ENCODE results near the gene PLSCR4.
"Not testable (repeated sequence)": the region's sequence is repeated elsewhere in the genome, so short reads cannot be mapped to it uniquely, and the experiment has no call there.

Gene PLSCR4, protein sequence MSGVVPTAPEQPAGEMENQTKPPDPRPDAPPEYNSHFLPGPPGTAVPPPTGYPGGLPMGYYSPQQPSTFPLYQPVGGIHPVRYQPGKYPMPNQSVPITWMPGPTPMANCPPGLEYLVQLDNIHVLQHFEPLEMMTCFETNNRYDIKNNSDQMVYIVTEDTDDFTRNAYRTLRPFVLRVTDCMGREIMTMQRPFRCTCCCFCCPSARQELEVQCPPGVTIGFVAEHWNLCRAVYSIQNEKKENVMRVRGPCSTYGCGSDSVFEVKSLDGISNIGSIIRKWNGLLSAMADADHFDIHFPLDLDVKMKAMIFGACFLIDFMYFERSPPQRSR

GRCh38 chr3:146250449-146251382 lies at the start of gene PLSCR4:
PLSCR4 (minus strand) TSS chr3:146251105; CDS start chr3:146222071, 29,034 bp downstream.
- no peak for DNase-seq (ENCODE audit: low read depth, low spot score)

- DNase-seq (ENCODE audit: low read depth, low spot score), result not testable (repeated sequence)
Observed at GRCh38 chr3:146293401-146293800, 42.5 kb upstream of the PLSCR4 start.

GRCh38 chr3:146283781-146284445 lies 33.0 kb upstream of the PLSCR4 start:
- no peak for DNase-seq (ENCODE audit: low read depth, low spot score)

DNA sequence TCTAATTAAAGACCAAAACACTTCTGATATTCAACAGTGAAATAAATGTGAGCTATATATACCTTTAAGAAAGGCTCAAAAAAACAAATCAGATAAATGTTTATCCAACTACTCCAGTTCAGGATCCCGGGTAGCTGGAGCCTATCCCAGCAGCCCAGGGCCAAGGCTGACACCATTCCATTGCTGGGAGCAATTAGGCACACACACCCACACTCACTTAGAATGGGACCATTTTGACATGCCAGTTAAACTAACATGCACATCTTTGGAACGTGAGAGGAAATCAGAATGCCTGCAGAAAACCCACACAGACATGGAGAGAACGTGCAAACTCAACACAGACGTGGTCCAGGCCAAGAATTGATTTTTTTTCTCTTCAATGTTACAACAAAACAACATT lies 30.0 kb upstream of the PLSCR4 start:
- no peak for DNase-seq (ENCODE audit: low read depth, low spot score)

GRCh38 chr3:146279951-146280350 lies 29.0 kb upstream of the PLSCR4 start:
- DNase-seq (ENCODE audit: low read depth, low spot score), result no peak

GRCh38 chr3:146279013-146279412 lies 28.1 kb upstream of the PLSCR4 start:
- no peak for DNase-seq (ENCODE audit: low read depth, low spot score)

DNA sequence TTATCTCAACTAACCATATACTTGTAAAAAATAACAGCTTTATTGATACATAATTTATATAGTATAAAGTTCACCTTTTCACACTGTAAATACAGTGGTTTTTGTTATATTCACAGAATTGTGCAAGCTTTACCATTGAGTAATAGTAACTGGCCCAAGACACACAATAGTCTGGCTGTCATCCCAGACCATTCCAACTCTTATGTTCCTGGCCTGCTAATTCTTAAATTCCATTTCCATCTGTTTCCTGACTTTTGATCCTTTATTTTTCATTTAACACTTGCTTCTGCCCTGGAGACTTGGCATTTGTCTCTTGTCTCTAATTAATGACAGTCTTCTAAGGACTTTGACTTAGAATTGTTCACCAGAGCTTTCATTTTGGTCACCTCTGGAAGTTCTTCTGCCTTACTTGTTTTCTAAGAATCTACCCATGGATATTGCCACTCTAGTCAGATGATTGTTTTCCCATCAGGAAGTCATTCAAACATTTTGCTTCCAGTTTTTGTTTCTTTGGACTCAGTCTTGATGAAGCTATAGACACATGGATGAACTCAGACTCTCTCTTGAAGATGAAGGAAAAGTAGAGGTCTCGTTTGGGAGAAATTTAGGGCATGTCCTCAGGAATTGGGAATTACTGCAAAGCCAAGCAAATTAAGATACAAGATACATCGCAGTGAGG lies 27.2 kb upstream of the PLSCR4 start:
- DNase-seq (ENCODE audit: low read depth, low spot score), result peak; percentile 34

DNA sequence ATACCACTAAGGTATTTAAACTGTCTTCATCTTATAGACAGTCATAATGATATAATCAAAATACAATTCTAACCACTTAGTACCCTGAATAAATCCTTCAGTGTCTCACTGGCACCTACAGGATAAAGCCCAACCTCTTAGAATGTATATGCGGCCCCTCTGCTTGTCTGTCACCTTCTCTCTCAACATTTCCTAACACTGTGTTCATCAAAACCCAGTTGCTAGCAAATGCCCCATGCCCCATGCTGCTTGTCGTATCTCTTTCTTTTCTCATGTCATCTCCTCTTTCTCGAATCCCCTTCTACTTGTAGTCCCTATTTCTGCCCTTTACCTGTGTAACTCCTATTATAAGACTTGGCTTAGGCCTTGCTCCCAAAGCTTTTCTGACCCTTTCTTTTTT lies 24.6 kb upstream of the PLSCR4 start:
- DNase-seq (ENCODE audit: low read depth, low spot score), result no peak

DNA sequence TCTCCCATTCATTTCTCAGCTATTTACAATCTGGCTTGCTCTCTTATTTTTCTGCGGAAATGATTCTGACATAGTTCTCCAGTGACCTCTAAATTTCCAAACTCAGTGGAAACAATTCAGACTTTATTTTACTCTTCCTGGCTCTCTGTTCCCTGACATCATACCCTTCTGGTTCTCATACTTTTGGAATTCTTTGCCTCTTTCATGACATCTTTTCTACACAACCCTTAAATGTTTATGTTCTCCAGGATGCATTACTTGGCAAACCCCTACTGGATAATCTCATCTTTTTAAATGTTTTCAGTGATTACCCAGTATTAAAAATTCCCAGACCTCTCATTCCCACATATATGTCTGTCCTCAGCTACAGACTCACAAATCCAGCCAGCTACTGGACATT lies 23.9 kb upstream of the PLSCR4 start:
- DNase-seq (ENCODE audit: low read depth, low spot score), result no peak

- DNase-seq (ENCODE audit: low read depth, low spot score), result no peak
Observed at GRCh38 chr3:146273721-146274407, 23.0 kb upstream of the PLSCR4 start.

GRCh38 chr3:146271180-146271579 lies 20.3 kb upstream of the PLSCR4 start:
- no peak for DNase-seq (ENCODE audit: low read depth, low spot score)

GRCh38 chr3:146269271-146269670 lies 18.4 kb upstream of the PLSCR4 start:
- no peak for DNase-seq (ENCODE audit: low read depth, low spot score)

DNA sequence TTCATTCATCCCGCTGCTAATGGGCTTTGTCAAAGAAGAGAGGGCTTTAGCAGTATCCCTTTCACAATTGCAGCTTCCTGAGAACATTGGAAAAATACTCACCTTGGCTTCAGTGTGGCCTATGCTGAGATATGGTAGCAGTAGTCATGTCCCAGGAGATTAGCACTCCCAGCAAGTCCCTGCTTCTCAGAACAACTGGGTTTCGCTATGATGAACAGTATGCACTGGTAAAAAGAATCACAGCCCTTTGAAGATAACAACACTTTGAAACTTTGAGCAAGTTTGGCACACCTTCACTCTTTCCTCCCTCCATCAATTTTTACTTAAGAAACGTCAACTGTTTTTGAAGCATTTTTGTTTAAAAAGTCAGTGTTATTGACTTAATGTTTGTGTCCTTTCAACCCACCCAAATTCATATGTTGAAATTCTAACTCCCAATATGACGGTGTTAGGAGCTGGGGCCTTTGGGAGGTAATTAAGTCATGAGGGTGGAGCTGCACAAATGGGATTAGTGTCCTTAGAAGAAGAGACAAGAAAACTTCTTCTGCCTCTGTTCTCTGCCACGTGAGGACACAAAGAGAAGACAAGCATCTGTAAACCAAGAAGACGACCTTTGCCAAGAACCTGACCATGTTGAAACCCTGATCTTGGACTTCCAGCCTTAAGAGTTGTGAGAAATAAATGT lies 17.8 kb upstream of the PLSCR4 start:
- no peak for DNase-seq (ENCODE audit: low read depth, low spot score)

GRCh38 chr3:146265720-146266119 lies 14.8 kb upstream of the PLSCR4 start:
- DNase-seq (ENCODE audit: low read depth, low spot score), result no peak

DNA sequence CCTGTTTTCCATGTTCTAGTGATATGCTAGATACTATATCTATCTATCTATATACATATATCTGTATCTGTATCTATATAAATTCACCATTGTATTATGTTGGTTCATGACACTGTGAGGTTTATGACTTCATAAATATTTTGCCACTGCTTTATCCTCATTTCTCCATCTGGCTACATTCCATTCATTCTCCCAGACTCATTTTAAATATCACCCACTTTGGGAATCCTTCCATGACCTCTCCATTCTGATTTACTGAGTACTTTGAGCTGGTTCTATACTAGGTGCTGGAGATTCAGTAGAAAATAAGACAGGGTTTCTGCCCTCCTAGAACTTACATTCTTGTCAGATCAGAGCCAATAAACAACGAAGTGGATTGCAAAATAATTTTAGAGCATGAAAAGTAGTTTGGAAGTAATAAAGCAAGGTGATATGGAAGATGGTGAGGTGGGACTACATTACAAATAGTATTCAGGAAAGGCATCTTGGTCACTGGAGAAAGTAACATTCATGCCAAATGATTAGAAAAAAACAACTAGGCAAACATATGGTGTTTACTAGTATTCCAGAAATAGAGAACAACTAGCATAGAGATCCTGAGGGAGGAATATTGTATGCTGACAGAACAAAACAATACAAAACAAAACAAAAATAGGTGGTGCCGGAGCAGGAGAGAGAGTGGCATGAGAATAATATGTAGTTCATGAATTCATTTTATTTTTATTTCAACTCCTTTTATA lies 11.6 kb upstream of the PLSCR4 start:
- no peak for DNase-seq (ENCODE audit: low read depth, low spot score)

DNA sequence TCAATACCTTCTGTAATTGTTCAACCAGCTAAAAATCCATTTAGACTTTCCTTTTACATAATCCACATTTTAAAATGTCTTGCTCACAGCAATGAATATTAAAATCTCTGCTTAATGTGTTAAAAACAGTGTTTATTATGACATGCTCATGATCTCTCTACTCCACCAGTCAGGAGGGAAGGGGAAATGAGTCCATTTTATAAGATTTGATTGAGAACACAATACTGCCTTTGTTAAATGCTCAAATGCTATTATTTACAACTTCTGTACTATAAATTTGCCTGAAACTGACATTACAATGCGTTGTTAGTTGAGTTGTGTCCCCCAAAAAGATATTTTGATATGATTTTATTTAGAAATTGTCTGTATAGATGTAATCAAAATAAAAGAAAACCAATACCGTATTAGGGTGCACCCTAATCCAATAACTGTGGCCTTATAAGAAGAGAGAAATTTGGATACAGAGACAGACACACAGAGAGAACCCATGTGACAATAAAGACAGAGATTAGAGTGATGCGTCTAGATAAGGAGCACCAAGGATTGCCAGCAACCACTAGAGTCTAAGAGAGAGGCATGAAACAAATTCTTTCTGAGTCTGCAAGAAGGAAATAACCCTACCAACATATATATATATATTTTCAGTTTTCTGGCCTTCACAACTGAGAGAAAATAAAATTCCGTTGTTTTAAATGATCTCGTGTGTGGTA lies 9.1 kb upstream of the PLSCR4 start:
- DNase-seq (ENCODE audit: low read depth, low spot score), result no peak

DNA sequence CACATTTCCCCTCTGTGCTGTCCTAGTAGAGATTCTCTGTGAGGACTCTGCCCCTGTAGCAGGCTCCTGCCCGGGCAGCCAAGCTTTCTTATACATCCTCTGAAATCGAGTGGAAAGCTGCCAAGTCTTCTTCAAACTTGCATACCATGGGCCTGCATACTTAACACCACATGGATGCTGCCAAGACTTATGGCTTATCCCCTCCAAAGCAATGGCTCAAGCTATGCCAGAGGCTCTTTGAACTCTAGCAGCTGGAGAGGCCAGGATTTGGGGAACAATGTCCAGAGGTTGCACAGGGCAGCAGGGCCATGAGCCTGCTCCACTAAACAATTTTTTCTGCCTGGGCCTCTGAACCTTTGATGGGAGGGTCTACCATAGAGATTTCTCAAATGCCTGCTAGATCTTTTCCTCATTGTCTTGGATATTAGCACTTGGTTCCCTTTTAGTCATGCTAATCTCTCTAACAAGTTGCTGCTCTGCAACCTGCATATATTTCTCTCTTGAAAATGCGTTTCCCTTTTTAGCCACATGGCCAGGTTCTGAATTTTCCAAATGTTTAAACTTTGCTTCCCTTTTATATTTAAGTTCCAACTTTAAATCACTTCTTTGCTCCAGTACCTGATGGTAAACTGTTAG lies 6.1 kb upstream of the PLSCR4 start:
- DNase-seq (ENCODE audit: low read depth, low spot score), result no peak

DNA sequence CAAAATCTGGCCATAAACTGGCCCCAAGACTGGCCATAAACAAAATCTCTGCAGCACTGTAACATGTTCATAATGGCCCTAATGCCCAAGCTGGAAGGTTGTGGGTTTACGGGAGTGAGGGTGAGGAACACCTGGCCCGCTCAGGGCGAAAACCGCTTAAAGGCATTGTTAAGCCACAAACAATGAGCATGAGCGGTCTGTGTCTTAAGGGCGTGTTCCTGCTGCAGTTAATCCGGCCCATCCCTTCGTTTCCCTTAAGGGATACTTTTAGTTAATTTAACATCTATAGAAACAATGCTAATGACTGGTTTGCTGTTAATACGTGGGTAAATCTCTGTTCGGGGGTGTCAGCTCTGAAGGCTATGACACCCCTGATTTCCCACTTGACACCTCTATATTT lies 1.5 kb upstream of the PLSCR4 start:
- not testable (repeated sequence) for DNase-seq (ENCODE audit: low read depth, low spot score)

DNA sequence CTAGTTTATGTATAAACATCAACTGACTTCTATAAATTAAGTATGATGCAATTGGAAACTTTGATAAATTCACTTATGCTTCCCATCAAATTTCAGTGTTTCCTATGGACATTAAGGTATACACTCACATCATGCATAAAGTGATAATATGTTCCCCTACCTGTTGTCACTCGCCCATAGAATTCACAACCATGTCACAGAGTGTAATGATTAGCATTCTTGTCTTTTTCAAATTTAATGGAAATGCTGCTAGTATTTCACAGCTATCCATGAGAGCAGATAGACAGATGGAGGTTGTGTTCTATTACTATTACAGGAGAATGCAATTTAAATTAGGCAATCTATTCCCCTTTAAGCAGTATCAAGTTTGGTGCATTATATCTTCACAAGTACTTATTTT lies 984 bp downstream of the PLSCR4 start:
- DNase-seq (ENCODE audit: low read depth, low spot score), result no peak
